Thoracic aorta (tissue), 2 donors: ENCODE data around the gene UBASH3B. TPM values are rescaled to one million over a fixed set of nuclear protein-coding genes. Genes with fewer than 3 reads are reported as not detected.
A peak's percentile ranks its signal among the peaks of the same experiment; 100 is the strongest.

Experiments used
- ATAC-seq: fragments of 150-250 bp; one replicate; pipeline ENCODE4 v1.8.0; 2017; ENCODE audit warnings: low read depth; ENCODE audit not compliant: insufficient number of reproducible peaks, low FRiP score
- DNase-seq: peaks from one replicate; pipeline ENCODE4 v3.0.0-alpha.2; 2020; ENCODE audit warnings: low spot score
- H3K27ac ChIP-seq, 2 donors: fragments of 200-600 bp; sonication (generic); 1 replicate in 1 of 2; 2 replicates in 1 of 2; pipeline ENCODE4 v1.5.1; 2016; ENCODE audit warnings: mild to moderate bottlenecking in 2 of 2, moderate library complexity in 2 of 2
- H3K27me3 ChIP-seq: fragments of 200-600 bp; sonication (generic); replicated peaks from 2 replicates; pipeline ENCODE4 v1.6.0; 2016; ENCODE audit warnings: mild to moderate bottlenecking; ENCODE audit not compliant: insufficient read depth
- H3K36me3 ChIP-seq: fragments of 200-600 bp; sonication (generic); one replicate; pipeline ENCODE4 v1.5.1; 2016
- H3K4me1 ChIP-seq, 2 donors: fragments of 200-600 bp; sonication (generic); 1 replicate in 1 of 2; 2 replicates in 1 of 2; pipeline versions ENCODE4 v1.5.1 to v1.6.0; 2016; ENCODE audit warnings: low read depth in 2 of 2, mild to moderate bottlenecking in 1 of 2; ENCODE audit not compliant: control insufficient read depth in 1 of 2
- H3K4me3 ChIP-seq: fragments of 200-600 bp; sonication (generic); 2 replicates; pipeline ENCODE4 v1.5.1; 2016; ENCODE audit warnings: mild to moderate bottlenecking
- H3K9me3 ChIP-seq: fragments of 200-600 bp; sonication (generic); 2 replicates; pipeline ENCODE4 v1.5.1; 2016
- total RNA-seq, 2 donors: library from RNA; depleted of rRNA; stranded (reverse); fragments of >200 nt; gene quantifications; one replicate each; pipeline versions ENCODE4 v1.1.0 to v1.2.3, GENCODE V29; 2016
- TF ChIP-seq, protein P1 (sequence below): fragments of 200-600 bp; sonication (generic); IDR thresholded peaks from one replicate; pipeline ENCODE4 v1.5.1; 2019; ENCODE audit warnings: antibody characterized with exemption

Gene UBASH3B
- total RNA-seq, 2 donors from 2014 or later: 6.1 to 12.3 TPM

DNA sequence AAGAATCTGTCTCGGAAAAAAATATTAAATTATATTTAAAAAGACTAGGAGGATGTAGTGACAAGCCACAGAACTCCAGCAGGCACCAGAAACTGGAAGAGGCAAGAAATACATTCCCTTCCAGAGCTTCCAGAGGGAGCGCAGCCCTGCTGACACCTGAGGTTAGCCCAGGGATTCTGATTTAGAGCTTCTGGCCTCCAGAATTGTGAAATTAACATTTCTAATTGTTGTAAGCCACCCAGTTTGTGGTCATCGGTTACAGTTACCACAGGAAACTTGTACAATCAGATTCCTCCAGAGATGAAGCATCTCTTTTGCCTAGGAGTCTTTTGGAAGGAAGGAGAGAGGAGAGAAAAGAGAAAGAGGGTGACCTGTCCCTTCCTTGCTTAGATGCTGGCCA is 6.4 kb upstream of the UBASH3B start:
- H3K4me3 ChIP-seq: no peak overlapping the region
- TF ChIP-seq, protein P1, sequence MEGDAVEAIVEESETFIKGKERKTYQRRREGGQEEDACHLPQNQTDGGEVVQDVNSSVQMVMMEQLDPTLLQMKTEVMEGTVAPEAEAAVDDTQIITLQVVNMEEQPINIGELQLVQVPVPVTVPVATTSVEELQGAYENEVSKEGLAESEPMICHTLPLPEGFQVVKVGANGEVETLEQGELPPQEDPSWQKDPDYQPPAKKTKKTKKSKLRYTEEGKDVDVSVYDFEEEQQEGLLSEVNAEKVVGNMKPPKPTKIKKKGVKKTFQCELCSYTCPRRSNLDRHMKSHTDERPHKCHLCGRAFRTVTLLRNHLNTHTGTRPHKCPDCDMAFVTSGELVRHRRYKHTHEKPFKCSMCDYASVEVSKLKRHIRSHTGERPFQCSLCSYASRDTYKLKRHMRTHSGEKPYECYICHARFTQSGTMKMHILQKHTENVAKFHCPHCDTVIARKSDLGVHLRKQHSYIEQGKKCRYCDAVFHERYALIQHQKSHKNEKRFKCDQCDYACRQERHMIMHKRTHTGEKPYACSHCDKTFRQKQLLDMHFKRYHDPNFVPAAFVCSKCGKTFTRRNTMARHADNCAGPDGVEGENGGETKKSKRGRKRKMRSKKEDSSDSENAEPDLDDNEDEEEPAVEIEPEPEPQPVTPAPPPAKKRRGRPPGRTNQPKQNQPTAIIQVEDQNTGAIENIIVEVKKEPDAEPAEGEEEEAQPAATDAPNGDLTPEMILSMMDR: no peak
- H3K27me3 ChIP-seq: no peaks in the 10 kb centered on the region
- ATAC-seq (no peak), DNase-seq (no peak)
- H3K4me1 ChIP-seq: no peaks in the 10 kb centered on the region
- no peaks in the 10 kb centered on the region for H3K9me3 ChIP-seq
- H3K36me3 ChIP-seq: no peaks in the 10 kb centered on the region
- no peak overlapping the region for H3K27ac ChIP-seq

DNA sequence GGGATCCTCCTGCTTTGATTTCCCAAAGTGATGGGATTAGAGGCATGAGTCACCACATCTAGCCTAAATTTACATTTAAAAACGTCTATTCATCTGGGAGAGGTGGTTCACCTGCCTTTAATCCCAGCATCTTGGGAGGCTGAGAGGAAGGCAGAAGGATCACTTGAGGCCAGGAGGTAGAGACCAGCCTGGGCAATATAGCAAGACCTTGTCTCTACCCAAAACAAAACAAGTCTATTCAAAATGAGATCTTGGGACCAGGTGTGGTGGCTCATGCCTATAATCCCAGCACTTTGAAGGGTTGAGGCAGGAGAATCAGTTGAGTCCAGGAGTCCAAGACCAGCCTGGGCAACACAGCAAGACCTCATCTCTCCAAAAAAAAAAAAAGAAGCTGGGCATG is 4.9 kb upstream of the UBASH3B start:
- Histone ChIP-seq H3K36me3 (no peaks in the 10 kb centered on the region), H3K27me3 (no peaks in the 10 kb centered on the region), H3K9me3 (no peaks in the 10 kb centered on the region), H3K4me1 (peaks cover 4% of the 10 kb centered on the region in 2 donors), H3K4me3 (no peak overlapping the region), H3K27ac (no peak overlapping the region)
- ATAC-seq (no peak), DNase-seq (no peak)
- TF ChIP-seq, protein P1: no peak

DNA sequence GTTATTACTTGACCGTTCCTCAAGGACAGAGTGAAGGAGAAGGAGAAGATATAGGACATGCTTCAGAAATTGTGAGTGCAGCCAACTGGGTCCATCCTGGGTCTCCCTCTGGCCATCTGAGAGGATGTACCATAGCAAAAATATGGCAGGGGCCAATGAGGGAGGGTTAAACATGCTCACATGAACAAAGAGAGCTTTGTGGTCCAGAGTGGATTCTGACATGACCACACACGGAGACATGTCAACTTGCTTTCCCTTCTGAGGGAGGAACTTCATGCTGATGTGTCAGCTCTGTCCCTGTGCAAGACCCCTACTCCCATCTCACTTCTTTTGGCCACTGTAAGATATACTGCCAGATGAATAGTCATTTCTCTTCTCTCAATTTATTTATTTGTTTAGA is 3.0 kb upstream of the UBASH3B start:
- no peak overlapping the region for H3K4me3 ChIP-seq
- H3K4me1 ChIP-seq: peaks cover 10 to 13% of the 10 kb centered on the region in 2 donors
- no peaks in the 10 kb centered on the region for H3K9me3 ChIP-seq
- no peak overlapping the region for H3K27ac ChIP-seq
- ATAC-seq: no peak
- DNase-seq: no peak
- TF ChIP-seq, protein P1: no peak
- no peaks in the 10 kb centered on the region for H3K36me3 ChIP-seq
- no peaks in the 10 kb centered on the region for H3K27me3 ChIP-seq

DNA sequence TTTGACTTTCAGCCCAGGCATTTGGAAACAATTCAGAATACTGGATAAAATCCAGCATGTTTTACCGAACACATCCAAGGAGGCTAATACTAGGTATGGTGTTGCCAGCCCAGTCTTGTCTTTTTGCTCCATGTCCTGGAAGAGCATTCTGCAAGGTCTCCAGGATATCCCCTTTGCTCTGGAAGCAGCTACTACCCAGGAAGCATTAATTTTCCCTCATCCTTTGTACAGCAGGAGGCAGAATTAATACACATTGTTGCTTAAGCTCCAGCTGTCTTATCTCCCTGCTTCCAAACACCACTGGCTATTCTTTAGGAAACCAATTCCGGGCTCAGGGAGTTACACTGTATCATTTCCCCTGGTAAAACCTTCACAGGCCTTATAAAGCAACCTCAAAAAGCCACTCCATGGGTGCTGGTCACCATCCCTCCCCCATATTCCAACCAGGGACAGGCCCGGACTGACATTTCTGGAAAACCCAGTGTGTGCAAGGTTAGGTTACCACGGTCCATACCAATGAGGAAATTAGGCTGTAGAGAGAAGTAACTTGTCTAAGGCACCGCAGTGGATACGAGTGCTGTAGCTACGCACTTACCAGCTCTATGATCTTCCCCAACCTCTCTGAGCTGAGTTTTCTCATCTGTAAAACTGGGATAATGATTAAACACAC is 1.5 kb upstream of the UBASH3B start:
- Histone ChIP-seq H3K4me1 (peaks cover 10 to 13% of the 10 kb centered on the region in 2 donors), H3K27ac (no peak overlapping the region), H3K27me3 (no peaks in the 10 kb centered on the region), H3K9me3 (no peaks in the 10 kb centered on the region), H3K36me3 (no peaks in the 10 kb centered on the region), H3K4me3 (no peak overlapping the region)
- DNase-seq (no peak), ATAC-seq (no peak)
- TF ChIP-seq, protein P1: no peak

DNA sequence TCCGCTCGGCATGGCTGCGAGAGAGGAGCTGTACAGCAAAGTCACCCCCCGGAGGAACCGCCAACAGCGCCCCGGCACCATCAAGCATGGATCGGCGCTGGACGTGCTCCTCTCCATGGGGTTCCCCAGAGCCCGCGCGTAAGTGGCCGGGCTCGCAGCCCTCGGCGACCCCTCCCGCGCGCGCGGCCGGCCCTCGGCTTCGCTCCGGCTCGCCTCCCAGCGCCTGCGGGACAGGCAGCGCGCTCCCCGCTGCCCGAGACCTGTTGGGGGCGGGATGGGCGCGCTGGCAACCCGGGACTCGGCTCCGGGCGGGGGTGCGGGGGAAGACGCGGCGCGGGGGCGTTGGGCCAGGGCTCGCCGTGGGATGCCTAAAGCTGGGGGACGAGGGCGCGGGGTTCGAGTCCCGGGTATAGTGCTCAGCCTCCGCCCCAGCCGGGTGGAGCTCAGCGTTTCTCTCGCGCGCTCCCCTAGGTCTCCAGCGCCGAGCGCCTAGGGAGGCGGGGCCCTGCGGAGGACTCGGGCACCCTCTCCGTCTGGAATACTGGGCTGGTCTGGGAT is 630 bp downstream of the UBASH3B start:
- peak overlapping the region; percentile 94 for H3K4me3 ChIP-seq
- H3K27ac ChIP-seq: peak overlapping the region; percentile 77 to 88
- DNase-seq (no peak), ATAC-seq (peak; percentile 49)
- H3K4me1 ChIP-seq: peaks cover 10 to 13% of the 10 kb centered on the region in 2 donors
- H3K36me3 ChIP-seq: no peaks in the 10 kb centered on the region
- H3K9me3 ChIP-seq: no peaks in the 10 kb centered on the region
- no peaks in the 10 kb centered on the region for H3K27me3 ChIP-seq
- TF ChIP-seq, protein P1: no peak
